ENCODE results near the gene NOL9. TPM values are rescaled to one million over a fixed set of nuclear protein-coding genes. Genes with fewer than 3 reads are reported as not detected.

Gene NOL9
- total RNA-seq, 4 donors from 2014 or later: 19.4 to 33.6 (median 27.5) TPM

- H3K9me3 ChIP-seq: no peaks in the 10 kb centered on the region
- TF ChIP-seq POLR2AphosphoS5 (IDR thresholded peaks at IDR 0.05): no peak
- TF ChIP-seq EP300 (IDR thresholded peaks at IDR 0.05): no peak
- no peak for TF ChIP-seq POLR2A (IDR thresholded peaks at IDR 0.05)
- no peak for TF ChIP-seq CTCF (IDR thresholded peaks at IDR 0.05)
- no peaks in the 10 kb centered on the region for H3K27me3 ChIP-seq
- whole genome bisulfite sequencing: 68% methylated on average over 9 of the region's 12 CpGs
- peaks cover 25% of the 10 kb centered on the region for H3K36me3 ChIP-seq
- no peak overlapping the region for H3K4me3 ChIP-seq
- peaks cover 76% of the 10 kb centered on the region for H3K4me1 ChIP-seq
- peak overlapping the region; percentile 13 for H3K27ac ChIP-seq
- no peak for DNase-seq (ENCODE audit: low spot score in 2 of 2)
These were observed 30.9 kb upstream of the NOL9 start for GRCh38 chr1:6585081-6585722.

GRCh38 chr1:6584126-6585080 is 30.1 kb upstream of the NOL9 start:
- no peak for DNase-seq (ENCODE audit: low spot score in 2 of 2)
- Histone ChIP-seq H3K4me3 (no peak overlapping the region), H3K9me3 (no peaks in the 10 kb centered on the region), H3K4me1 (peaks cover 73% of the 10 kb centered on the region), H3K27me3 (no peaks in the 10 kb centered on the region), H3K27ac (no peak overlapping the region), H3K36me3 (peaks cover 17% of the 10 kb centered on the region)
- TF ChIP-seq EP300 (IDR thresholded peaks at IDR 0.05): no peak
- TF ChIP-seq CTCF (IDR thresholded peaks at IDR 0.05): no peak
- no peak for TF ChIP-seq POLR2A (IDR thresholded peaks at IDR 0.05)
- no peak for TF ChIP-seq POLR2AphosphoS5 (IDR thresholded peaks at IDR 0.05)
- 52% methylated on average over 21 of the region's 21 CpGs for WGBS

- Histone ChIP-seq H3K27me3 (no peaks in the 10 kb centered on the region), H3K36me3 (no peaks in the 10 kb centered on the region), H3K4me3 (no peak overlapping the region), H3K9me3 (no peaks in the 10 kb centered on the region), H3K27ac (no peak overlapping the region), H3K4me1 (peaks cover 60% of the 10 kb centered on the region)
- TF ChIP-seq EP300 (IDR thresholded peaks at IDR 0.05) (no peak), POLR2A (IDR thresholded peaks at IDR 0.05) (no peak), POLR2AphosphoS5 (IDR thresholded peaks at IDR 0.05) (no peak), CTCF (IDR thresholded peaks at IDR 0.05) (no peak)
- DNase-seq (ENCODE audit: low spot score in 2 of 2): no peak
- WGBS: 85% methylated on average over 1 of the region's 1 CpG
These were observed 28.1 kb upstream of the NOL9 start for GRCh38 chr1:6582370-6582769.

- no peak overlapping the region for H3K27ac ChIP-seq
- no peaks in the 10 kb centered on the region for H3K27me3 ChIP-seq
- H3K4me3 ChIP-seq: no peak overlapping the region
- no peaks in the 10 kb centered on the region for H3K9me3 ChIP-seq
- H3K4me1 ChIP-seq: peaks cover 53% of the 10 kb centered on the region
- DNase-seq (ENCODE audit: low spot score in 2 of 2): no peak
- WGBS: 71% methylated on average over 10 of the region's 10 CpGs
- no peaks in the 10 kb centered on the region for H3K36me3 ChIP-seq
- TF ChIP-seq EP300 (IDR thresholded peaks at IDR 0.05): no peak
- no peak for TF ChIP-seq CTCF (IDR thresholded peaks at IDR 0.05)
- no peak for TF ChIP-seq POLR2AphosphoS5 (IDR thresholded peaks at IDR 0.05)
- TF ChIP-seq POLR2A (IDR thresholded peaks at IDR 0.05): no peak
These were observed 27.4 kb upstream of the NOL9 start for GRCh38 chr1:6581561-6582305.
